HL-60/S4 treated with phorbol 12-myristate 13-acetate at 8.2 ng/mL for 4 days and 3 days (cell line): Measurements from ENCODE around the gene PPP1R12C.

ENCODE experiments used
- in situ Hi-C: fragments of 300-500 bp; cut with MboI; formaldehyde crosslinking; loops from 2 replicates; pipeline ENCODE4 v1.15.0; 2022; ENCODE audit warnings: low sequenced_read_pairs

Gene PPP1R12C

GRCh38 chr19:55046975-55047622 lies 70.3 kb downstream of the PPP1R12C start:
- in situ Hi-C loops = no loop called here

GRCh38 chr19:55044771-55045716 lies 72.4 kb downstream of the PPP1R12C start:
- in situ Hi-C loops = no loop called here

GRCh38 chr19:55044286-55044685 lies 73.2 kb downstream of the PPP1R12C start:
- in situ Hi-C loops = no loop called here

GRCh38 chr19:55042688-55043087 lies 74.7 kb downstream of the PPP1R12C start:
- in situ Hi-C loops = no loop called here

GRCh38 chr19:55042344-55042678 lies 75.1 kb downstream of the PPP1R12C start:
- in situ Hi-C loops = no loop called here

GRCh38 chr19:55041627-55042343 lies 75.7 kb downstream of the PPP1R12C start:
- in situ Hi-C loops = no loop called here

- in situ Hi-C loops = no loop called here
Measured at GRCh38 chr19:55041244-55041626, 76.2 kb downstream of the PPP1R12C start.
